ENCODE measurements around the gene EMC6.

Gene EMC6

DNA sequence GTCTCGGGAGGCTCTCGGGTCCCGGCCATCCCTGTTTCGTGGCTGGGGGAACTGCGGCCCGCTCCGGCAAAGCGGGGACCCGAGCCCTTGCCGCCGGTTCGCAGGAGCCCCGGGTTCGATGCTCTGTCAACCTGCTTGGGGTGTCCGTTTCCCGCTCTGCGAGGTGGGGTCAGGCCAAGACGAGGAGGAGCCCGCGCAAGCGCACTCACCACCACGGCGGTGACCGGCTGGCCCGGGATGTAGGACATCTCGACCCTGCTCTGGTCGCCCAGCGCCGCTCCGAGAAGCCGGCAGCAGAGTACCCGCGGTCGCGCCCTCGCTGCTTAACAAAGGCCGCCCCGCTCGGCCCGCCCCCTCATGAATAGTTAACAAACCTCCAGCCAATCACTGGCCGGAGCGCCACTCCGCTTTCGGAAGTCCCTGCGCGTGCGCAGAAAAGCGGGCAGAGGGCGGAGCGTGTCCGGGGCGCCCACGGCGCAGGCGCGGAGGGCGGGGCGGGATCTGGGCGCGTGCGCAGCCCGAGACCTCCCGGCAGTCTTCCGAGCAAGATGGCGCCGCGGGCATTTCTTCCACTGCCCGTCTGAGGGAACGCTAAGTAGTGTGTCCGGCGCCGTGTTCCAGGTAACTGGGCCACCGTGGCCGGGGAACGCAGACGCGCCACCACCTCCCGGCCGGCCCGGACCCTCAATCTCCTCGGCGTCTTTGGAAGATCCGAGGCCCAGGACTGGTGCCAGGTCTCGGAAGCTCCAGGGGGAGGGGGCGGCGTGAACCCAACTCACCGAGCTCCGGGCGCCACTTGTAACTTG is at the start of gene EMC6, which contains the start of gene TAX1BP3:
Gene EMC6 (plus strand): TSS at position 534 of the 806 bp plus-strand sequence. CDS start 335 bp downstream, outside the sequence.
Gene TAX1BP3 (minus strand): TSS at position 300 of the 806 bp plus-strand sequence. CDS start 52 bp downstream, at position 248.
- DNase-seq: peak; percentile 94

DNA sequence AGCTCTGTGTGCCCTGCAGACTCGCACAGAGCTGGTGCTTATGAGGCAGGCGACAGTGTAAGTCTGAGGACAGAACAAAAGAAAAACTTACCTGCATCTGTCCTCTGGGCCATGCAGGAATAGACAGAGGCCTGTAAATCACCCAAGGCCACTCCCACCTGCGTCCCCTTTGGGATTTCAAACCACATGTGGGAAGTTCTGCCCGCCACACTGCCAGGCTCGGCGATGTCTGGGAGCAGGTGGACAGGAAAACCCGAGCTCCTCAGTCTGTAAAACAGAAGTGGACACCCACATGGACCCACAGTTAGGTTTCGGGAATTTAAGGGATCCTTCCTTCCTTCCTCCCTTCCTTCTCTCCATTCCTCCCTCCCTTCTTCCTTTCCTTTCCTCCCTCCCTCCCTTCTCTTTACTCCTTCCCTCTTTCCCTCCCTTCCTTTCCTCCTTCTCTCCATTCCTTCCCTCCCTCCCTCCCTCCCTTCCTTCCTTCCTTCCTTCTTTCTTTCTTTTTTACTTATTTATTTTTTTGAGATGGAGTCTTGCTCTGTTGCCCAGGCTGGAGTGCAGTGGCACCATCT is 47.4 kb upstream of the EMC6 start:
- no peak for DNase-seq

DNA sequence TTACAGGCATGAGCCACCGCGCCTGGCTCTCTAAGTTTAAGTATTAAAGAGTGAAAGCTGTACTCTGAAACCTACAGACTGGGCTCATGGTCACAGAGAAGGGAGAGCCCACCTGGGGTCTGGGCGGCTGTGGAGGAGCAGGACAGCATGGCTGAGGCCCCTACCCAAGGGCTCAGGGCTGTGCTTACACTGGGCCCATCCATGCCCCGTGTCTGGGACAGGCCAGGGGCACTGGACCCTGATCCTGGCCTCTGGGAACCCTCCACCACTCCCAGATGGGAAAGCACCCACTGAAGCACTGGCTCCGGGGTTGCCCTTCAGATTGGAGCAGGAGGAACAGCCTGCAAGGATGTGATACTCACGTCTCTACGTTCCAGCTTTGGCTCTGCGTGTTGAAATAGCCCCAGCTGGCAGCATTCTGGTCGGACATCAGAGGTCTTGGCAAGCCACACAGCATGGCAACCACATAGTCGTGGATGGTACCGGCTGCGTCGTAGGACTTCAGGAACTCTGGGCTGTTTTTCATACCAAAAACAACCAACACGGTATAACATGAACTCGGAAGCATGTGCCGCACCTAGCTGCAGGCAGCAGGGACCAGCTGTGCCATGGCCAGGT is 45.5 kb upstream of the EMC6 start:
- DNase-seq: no peak

DNA sequence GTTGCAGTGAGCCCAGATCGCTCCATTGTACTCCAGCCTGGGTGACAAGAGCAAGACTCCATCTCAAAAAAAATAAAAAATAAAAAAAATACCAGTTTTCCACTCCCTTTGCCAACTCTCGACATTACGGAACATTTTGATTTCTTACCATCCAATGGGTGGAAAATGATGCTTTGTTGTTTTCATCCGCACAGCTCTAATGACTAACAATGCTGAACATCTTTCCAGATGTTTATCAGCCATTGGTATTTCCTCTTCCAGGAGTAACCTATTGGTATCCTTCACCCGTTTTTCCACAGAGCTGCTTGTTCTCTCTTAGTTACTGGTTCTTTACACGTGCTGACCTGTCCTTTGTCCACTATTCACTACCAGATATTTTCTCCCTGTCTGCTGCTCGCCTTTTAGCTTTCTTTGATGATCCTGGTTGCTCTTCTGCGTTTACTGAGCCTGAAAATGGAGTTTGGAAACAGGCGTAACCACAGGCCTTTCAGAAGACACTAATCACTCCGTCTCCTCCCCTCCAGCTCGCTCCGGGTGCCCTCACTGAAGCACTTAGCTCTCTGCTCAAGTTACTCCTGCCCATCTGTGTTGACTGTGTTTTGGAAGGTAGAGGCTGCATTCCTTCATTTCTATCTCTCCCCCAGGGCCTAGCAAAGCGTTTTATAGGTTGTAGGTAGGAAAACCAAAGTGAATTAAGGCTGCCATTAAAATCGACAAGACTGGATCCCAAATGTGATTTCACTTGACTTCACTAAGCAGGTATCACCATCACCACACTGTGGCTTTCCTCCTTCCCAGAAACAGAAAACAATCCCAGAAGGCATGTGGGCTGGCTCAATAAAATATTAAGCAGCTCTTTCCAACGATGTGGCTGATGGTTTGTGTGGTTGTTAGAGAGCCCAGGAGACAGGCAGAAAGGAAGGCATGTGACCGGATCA is 41.5 kb upstream of the EMC6 start:
- no peak for DNase-seq

DNA sequence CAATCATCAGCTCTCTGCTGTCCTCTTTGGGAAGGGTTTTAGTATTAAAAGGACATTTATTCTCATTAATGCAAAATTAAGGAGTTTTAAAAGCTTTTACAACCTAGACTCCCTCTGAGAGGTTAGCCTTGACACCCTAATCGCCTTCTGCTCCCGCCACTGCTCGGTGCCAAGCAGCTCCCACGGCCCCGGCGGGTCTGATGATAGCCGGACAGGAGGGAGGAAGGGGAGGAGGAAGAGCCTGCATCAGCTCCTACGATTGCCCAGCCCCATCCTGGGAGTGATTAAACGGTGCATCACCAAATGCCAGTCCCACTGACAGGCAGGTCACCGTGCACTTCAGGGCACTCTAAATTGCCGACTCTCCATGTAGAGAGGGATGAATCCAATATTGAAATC is 40.8 kb upstream of the EMC6 start:
- DNase-seq: no peak

DNA sequence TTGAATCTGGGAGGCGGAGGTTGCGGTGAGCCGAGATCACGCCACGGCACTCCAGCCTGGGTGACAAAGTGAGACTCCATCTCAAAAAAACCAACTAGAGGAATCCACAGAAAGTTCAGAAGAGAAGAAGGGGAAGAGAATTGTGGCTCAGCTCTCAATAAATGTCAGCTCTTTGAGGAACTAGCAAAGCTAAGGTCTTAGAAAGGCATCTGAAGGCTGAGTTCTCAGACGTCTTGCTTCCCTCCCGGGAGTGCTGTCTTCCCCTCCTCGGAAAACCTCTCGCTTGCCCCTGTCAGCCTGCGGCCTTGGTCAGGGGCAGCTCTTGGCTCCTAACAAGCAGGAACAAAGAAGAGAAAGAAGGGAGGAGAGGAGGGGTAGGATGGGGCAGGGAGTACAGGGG is 37.8 kb upstream of the EMC6 start:
- peak; percentile 81 for DNase-seq

DNA sequence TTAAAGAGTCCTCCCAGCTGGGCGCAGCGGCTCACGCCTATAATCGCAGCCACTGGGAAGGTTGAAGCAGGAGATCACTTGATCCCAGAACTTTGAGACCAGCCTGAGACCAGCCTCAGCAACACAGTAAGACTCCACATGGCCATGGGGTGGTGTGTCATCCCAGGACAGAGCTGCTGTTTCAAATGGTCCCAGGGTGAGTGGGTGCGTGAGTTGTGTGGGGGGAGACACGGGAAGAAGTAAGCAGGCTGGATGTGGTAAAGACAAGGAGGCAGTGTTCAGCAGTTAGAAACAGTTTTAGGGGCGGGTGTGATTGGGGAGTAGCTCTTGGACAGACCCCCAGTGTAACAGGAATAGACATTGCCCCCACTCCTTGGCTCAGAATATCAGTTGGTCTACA is 36.3 kb upstream of the EMC6 start:
- DNase-seq: no peak

DNA sequence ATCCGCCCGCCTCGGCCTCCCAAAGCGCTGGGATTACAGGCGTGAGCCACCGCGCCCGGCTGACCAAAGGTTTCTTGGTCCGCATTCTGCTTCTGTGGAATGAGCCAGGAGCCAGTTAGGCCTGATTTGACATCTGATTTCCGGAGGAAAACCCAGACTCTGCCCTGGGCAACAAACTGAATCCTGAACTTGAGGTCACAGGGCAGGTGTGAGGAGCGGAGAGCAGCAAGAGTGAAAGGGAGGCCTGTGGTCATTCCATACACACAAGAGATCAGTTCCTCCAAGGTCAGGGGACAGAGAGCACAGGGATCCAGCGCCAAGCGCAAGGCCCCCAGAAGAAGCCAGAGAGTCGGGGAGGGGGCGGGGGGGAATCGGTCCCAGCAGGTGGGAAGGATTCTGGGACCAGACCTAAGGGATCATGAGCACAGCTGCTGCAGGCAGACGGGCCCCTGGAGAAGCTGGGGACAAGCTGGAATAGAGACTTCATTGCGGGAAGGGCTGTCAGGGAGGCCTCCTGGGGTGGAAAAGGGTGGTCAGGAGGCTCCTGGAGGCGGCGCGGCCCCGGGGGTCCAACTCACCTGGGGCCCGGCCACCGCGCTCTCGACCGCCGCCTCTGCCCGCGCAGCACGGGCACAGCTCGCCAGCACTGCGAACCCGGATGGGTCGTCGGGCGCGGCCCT is 33.0 kb upstream of the EMC6 start:
- no peak for DNase-seq

DNA sequence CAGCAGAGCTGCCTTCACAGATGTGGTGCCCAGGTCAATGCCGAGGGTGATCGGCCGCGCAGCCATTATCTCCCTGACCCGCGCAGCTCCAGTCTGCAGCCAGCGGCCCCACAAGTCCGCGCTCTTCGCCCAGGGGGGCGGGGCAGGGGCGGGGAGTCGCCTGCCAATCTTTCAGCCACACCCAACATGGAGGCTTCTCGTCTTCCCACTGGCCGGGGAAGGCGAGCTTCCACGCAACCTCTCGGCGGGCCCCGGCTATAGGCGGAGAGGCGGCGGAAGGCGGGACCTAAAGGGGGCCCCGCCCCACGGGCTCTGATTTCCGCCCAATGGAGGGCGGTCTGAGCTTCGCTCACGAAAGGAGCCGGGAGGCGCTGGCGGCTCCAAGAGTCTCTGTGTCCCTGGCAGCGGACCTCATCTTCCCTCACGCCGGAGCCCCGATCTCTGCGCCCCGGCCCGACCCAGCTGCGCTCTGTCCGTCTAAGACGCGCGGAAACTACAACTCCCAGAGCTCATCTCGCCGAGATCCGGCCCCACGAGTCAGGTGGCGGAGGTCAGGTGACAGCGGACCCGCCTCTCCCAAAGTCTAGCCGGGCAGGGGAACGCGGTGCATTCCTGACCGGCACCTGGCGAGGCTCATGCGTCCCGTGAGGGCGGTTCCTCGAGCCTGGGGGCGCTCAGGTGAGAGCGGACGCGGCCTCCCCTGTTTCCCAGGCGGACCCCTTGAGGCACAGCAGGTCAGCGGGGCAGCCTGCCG is 32.3 kb upstream of the EMC6 start, which contains the start of the genes CTNS and SHPK:
Gene CTNS (plus strand): TSS at position 607 of the 754 bp plus-strand sequence. CDS start 3,447 bp downstream, outside the sequence.
Gene SHPK (minus strand): TSS at position 97 of the 754 bp plus-strand sequence. CDS start 31 bp downstream, at position 66.
- peak; percentile 96 for DNase-seq

DNA sequence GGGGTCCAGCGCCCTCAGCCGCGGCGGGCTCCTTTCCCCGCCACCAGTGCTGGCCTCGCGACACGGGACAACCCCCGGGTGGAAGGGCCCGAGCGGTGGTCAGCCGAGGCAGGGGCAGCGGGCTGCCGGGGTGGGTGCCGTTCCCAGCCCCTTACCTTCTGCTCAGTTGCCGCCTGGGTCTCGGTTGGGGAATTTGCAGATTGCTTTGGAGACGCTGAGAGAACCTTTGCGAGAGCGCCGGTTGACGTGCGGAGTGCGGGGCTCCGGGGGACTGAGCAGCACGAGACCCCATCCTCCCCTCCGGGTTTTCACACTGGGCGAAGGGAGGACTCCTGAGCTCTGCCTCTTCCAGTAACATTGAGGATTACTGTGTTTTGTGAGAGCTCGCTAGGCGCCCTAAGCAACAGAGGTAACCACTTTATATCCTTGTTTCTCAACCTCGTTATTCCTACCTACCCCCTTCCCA is 31.7 kb upstream of the EMC6 start:
- DNase-seq: no peak

DNA sequence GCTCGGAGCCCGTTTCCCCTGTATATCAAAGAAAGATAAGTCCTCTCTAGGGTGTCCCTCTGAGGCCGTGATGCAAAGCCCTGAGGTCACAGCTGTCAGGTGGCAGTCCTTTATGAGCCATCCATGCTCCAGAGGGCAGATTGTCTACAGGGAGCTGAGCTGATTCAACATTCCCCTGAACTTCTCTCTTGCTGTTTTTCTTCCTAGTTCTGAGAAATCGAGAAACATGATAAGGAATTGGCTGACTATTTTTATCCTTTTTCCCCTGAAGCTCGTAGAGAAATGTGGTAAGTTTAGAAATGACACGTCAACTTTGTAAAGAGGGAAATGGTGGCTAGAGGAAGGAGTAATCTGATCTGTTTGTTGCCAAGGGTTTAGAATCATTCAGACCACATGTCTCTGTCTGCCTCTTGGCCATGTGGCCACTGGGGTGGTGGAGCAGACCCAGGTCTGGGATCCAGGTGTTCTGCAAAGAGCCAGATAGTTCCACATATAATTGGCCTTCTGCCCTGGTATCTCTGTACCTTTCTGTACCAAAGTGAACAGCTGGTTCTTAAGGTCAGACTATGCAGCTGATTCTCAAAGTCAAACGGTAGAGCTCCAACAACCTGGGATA is 28.5 kb upstream of the EMC6 start:
- DNase-seq: peak; percentile 98

DNA sequence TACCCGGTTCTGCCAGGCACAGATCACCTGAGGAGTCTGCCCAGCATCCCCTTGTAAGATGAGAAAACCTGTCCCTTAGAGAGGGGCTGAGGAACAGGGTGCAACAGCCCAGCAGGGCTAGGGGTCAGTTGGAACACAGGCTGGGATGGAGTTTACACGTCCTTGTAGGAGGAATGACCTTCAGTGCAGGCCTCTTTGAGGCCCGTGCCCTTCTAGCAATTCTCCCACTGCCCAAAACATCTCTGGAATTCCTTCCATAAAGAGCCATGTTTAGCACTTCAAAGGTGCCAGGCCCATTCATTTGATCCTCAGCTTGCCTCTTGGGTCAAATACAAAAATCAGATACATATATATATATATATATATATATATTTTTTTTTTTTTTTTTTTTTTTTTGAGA is 27.6 kb upstream of the EMC6 start:
- DNase-seq: no peak

DNA sequence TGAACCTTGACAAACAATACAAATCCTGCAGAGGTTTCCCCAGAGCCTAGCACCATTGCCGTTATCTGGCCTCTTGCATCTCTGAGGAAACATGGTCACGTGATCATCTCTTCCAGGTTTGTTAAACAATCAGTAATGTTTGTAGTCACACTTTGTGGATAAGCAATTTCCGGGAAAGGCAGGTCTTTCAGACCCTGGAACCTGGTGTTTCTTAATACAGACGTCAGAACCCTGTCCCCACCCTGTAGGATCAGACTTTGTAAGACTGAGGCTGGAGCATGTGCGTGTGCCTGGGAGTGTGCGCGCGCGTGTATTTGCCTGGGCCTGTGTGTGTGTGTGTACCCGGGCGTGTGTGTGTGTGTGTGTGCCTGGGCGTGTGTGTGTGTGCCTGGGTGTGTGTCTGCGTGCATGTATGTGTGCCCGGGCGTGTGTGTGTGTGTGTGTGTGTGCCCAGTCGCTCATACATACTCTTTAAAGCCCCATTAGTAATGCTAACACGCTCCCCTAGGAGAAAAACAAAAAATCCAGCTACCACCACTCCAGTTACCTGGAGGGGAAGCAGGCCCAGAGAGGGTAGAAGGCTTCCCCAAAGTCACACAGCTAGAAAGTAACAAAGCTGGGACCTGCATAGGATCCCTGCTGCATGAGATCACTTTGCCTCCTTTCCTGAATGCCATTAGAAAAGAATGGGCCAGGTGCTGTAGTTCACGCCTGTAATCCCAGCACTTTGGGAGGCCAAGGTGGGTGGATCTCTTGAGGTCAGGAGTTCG is 26.7 kb upstream of the EMC6 start:
- DNase-seq: no peak

DNA sequence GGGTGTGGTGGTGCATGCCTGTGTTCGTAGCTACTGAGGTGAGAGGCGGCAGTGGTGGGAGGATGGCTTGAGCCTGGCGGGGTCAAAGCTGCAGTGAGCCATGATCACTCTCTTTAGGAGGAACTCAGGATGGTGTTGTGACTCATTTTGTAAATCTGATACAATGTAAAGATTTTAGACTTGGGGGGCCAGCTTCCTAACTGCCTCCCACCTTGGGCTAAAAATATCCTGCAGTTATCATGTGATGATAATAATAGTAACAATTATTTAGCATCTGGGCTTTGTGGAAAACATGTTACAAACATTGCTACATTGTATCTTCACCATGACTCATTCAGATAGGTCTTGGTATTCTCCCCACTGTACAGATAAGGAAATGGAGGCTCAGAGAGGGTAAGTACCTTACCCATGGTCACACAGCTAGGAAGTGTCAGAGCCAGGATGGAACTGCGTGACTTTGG is 24.7 kb upstream of the EMC6 start:
- DNase-seq: peak; percentile 19

DNA sequence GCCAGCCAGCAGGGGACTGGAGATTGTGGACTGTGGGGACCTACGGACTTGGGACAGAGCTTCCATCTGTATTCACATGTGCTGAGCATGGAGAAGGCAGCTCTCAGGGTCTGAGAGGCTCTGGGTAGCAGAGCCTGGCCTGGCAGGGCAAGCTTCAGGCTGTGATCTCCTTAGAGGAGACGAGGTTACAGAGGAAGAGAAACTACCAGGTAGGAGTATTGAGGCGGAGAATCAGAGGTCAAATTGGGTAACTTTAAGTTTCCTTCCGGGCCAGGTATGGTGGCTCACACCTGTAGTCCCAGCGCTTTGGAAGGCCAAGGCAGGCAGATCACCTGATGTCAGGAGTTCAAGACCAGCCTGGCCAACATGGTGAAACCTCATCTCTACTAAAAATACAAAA is 23.3 kb upstream of the EMC6 start:
- no peak for DNase-seq

DNA sequence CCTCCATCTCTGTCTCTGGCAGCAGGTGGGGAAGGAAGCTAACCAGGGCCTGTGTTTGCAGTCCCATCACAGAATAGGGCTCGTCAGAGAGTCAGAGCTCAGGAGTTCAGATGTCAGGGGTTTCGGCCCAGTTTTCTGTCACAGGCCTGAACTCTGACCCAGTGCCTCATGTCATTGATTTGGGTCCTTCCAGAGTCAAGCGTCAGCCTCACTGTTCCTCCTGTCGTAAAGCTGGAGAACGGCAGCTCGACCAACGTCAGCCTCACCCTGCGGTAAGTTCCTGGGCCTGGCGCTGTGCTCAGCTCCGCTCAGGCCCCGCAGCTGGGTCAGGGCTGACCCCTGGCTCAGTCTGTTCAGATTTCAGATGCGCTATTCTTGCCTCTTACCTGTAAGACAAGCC is 21.4 kb upstream of the EMC6 start:
- DNase-seq: no peak

DNA sequence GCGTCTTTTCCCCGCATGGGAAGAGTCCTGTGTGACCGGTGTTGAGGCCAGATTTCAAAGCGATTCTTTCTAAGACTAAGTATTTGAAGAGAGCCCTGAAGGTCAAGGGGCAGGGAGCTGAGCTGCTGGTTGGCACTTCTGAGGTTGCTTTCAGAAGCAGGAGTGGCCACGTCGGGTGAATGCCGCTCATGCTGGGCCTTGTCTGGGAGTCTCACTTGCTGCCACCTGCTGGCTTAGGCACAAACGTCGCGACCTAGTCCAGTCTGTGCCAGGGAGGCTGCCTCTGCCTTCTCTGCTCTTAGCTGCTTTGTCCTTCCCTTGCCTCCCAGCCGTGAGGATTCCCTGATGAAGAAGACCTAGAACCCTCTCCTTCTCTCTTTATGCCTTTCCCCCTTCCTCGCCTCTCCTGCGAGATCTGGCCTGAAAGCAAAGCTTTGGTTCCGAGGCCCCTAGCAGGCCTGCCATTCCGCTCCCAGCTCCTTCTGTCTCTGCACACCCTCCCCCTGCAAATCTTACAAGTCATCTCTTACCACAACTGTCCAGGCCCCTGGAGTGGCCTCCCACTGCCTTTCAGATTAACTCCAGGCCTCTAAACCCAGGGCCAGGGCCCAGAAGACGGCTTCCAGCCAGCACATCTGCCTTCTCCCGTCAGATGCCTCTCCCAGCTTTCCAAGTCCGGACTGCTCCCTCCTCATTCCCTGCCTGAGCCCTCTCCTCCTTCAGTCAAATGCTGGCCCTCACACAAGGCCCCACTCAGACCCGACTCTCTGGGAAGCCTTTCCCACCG is 20.6 kb upstream of the EMC6 start:
- DNase-seq: peak; percentile 62

DNA sequence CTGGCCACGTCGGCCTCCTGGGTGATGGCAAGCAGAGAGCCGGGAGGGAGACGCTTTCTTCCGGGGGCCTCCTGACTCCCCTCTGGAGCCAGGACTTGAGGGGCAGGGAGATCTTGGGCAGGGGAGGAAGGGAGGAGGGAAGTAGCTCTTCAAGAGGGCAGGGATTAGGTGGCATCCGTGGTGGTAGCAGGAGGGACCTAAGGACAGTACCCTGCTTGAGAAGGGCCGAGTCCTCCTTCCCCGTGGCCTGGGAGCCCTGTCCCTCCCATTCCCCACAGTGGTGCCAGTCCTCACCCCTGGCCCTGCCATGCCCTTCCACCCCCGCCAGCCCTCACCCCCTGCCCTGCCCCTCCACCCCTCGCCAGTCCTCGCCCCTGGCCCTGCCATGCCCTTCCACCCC is 12.8 kb upstream of the EMC6 start:
- no peak for DNase-seq

DNA sequence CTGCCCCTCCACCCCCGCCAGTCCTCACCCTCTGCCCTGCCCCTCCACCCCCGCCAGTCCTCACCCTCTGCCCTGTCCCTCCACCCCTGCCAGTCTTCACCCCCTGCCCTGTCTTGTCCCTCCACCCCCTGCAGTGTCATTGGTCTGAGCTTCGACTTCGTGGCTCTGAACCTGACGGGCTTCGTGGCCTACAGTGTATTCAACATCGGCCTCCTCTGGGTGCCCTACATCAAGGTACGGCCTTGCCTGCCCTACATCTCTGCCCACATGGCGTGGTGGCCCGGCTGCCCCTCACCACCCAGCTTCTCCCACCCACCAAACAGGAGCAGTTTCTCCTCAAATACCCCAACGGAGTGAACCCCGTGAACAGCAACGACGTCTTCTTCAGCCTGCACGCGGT is 12.3 kb upstream of the EMC6 start:
- no peak for DNase-seq
